ENCODE results near the gene DDAH1. TPM values are rescaled to one million over a fixed set of nuclear protein-coding genes. Genes with fewer than 3 reads are reported as not detected.

Gene DDAH1
- total and polyA plus RNA-seq, 11 donors, result 5.7 to 33.9 (median 16.1) TPM

DNA sequence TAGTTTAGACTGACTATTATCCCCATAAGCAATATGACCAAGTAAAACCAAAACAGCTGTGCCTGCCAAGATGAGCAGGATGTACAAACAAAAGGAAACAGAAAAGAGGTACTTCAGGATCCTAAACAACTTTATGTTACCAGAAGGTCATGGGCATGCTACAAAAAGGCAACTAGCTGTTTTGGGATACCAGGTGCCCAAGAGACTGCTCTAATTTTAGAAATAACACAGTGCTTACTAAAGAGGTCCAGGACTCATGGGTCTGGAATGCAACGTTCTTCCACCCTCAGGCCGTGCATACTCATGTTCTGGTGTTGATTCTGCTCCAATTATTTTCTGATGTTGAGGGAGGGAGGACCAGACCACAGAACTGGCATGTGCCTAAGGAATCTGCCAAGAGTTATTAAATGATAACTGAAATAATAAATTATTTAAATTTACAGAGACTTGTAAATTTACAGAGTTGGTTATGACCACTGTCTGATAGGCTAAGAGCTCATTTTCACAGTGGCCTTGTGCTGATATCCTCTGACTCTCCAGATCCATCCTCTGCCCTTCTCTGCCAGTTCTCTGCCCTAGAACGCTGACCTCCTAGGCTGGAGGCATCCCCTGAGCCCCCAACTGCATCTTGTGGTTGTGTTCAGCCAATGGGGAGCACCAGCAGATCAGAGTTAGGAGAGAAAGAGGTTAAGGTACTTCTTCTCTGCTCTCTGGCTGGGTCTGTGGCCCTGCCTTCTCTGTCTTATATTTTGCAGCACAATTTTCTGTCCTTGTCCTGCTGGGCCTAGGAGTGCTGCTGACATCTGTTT, 150.9 kb downstream of the DDAH1 start:
- no peak for TF ChIP-seq POLR2A (IDR thresholded peaks at IDR 0.05)
- TF ChIP-seq, protein P1, sequence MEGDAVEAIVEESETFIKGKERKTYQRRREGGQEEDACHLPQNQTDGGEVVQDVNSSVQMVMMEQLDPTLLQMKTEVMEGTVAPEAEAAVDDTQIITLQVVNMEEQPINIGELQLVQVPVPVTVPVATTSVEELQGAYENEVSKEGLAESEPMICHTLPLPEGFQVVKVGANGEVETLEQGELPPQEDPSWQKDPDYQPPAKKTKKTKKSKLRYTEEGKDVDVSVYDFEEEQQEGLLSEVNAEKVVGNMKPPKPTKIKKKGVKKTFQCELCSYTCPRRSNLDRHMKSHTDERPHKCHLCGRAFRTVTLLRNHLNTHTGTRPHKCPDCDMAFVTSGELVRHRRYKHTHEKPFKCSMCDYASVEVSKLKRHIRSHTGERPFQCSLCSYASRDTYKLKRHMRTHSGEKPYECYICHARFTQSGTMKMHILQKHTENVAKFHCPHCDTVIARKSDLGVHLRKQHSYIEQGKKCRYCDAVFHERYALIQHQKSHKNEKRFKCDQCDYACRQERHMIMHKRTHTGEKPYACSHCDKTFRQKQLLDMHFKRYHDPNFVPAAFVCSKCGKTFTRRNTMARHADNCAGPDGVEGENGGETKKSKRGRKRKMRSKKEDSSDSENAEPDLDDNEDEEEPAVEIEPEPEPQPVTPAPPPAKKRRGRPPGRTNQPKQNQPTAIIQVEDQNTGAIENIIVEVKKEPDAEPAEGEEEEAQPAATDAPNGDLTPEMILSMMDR (IDR thresholded peaks at IDR 0.05), result no peak
- Histone ChIP-seq H3K4me1 (peaks cover 0 to 47% (median 24%) of the 10 kb centered on the region in 12 donors), H3K27ac (peak overlapping the region; percentile 72 to 96 (median 84)), H3K27me3 (no peaks in the 10 kb centered on the region), H3K36me3 (no peaks in the 10 kb centered on the region), H3K9me3 (no peaks in the 10 kb centered on the region), H3K4me3 (no peak overlapping the region)
- ATAC-seq, result peak; percentile 91 to 94 (median 92)
- intact Hi-C loops (cut with DNase I), result loop anchor here in 4 of 10 donors (2.0 to 5.0 kb wide), 4 partner anchors 88 to 268 kb away; partner anchors contain the start of gene CCN1 (in 2 of the 4)
- 22 to 33% (median 25%) methylated on average over 3 of the region's 3 CpGs for WGBS, 4 donors
- DNase-seq, result peak in 4 of 5 donors; percentile 44 to 51 (median 48)

DNA sequence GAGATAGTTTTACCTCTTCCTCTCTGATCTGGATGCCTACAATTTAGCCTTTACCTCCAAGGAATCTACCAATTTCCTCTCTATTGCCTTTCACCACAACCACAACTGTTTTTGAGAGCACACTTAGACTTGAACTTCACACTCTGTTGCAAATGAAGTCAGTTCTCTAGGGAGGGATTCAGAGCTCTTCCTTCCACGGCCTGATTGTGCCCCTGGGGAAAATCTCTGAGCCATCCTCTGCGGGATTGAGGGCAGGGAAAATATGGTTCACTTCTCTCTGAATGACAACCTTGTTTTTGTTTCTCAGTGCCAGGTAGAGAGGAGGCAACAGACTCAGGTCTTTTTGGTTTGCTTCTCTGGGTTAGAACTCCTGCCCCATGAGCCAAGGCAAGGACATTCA, 153.1 kb downstream of the DDAH1 start:
- H3K36me3 ChIP-seq, result no peaks in the 10 kb centered on the region
- H3K27me3 ChIP-seq, result peaks cover 0 to 11% (median 0%) of the 10 kb centered on the region in 9 donors
- no peak for TF ChIP-seq POLR2A (IDR thresholded peaks at IDR 0.05)
- WGBS, 4 donors, result 47 to 68% (median 52%) methylated on average over 2 of the region's 2 CpGs
- peaks cover 0 to 43% (median 28%) of the 10 kb centered on the region in 12 donors for H3K4me1 ChIP-seq
- ATAC-seq (no peak), DNase-seq (no peak)
- no peaks in the 10 kb centered on the region for H3K9me3 ChIP-seq
- no peak overlapping the region for H3K4me3 ChIP-seq
- peak overlapping the region in 1 of 12 donors; percentile 10 for H3K27ac ChIP-seq
- intact Hi-C loops (cut with DNase I), result loop anchor here in 3 of 10 donors (2.0 to 5.0 kb wide), 3 partner anchors 90 to 270 kb away; partner anchors contain the start of gene CCN1 (in 2 of the 3)

DNA sequence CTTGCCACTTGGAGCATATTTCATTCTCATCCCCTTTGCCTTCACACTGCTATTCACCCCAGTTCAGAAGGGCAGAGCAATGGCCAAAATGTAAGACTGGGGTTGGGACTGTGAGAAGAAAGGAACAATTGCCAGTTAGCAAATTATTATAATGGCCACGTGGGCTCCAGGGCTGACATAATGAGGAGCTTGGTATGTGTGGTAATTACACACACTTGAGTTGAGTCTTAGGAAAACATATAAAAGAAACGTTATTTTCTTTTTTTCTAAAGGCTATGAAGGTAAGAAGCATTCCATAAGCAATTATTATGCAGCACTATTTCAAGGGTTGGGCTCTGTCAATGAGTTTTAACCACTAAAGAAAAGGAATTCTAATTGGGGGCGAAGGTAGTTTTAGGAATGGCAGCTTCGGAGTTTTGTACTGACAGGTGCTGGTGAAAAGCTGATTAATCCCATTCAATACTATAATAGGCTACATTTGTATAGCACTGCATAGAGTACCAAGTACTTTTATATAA, 156.1 kb downstream of the DDAH1 start:
- H3K27me3 ChIP-seq, result peaks cover 0 to 11% (median 0%) of the 10 kb centered on the region in 9 donors
- DNase-seq (no peak), ATAC-seq (no peak)
- TF ChIP-seq, protein P1 (IDR thresholded peaks at IDR 0.05), result no peak
- no peak for TF ChIP-seq POLR2A (IDR thresholded peaks at IDR 0.05)
- H3K9me3 ChIP-seq, result no peaks in the 10 kb centered on the region
- H3K4me3 ChIP-seq, result no peak overlapping the region
- 81 to 83% (median 81%) methylated on average over 4 of the region's 4 CpGs for WGBS, 4 donors
- H3K4me1 ChIP-seq, result peaks cover 0 to 20% (median 11%) of the 10 kb centered on the region in 12 donors
- intact Hi-C loops (cut with DNase I), result loop anchor here (1.0 to 10.0 kb wide), 20 partner anchors 88 to 708 kb away; partner anchors contain the start of genes CCN1 (in 6 of the 10), ZNHIT6 (in 3 of the 10) and DDAH1 (in 1 of the 10)
- H3K36me3 ChIP-seq, result no peaks in the 10 kb centered on the region
- no peak overlapping the region for H3K27ac ChIP-seq

DNA sequence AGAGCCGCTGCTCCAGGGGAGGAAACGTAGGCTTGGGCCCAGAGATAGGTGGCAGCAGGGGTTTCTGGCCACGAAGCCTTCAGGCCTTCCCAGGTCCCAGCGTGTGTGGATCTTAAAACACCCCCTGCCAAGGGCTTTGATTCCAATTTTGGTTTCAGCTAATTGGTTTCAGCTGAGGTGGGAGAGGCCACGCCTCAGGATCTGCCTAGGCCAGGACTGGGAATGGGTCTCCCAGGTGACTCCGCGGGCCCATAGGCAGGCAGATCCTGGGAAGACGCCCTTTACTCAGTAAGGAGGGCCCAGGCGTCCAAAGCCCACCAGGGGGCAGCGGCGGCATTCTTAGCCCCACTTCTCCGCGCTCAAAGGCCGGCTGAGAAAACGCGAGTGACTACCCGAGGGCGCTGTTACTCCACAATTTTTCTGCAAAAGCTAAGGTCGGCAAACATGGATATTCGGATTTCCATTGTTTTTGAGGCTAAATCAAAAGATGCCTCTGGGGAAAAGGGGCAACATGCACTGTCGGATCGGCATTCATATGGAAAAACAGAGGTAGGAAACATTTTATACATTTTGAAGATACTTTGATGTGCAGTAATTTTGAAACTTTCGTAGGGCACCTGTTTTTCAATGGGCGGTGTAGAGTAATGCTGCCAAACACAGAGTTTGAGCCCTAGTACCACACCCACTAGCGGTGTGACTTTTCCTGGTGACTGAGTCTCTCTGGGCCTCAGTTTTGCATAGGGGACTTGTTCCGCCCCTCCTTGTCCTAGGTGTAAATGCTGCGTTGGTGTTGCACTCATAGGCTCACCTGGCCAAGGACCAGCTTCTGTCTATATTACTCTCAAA, 156.7 kb downstream of the DDAH1 start:
- peak overlapping the region in 1 of 12 donors; percentile 3 for H3K4me3 ChIP-seq
- H3K4me1 ChIP-seq, result peaks cover 0 to 13% (median 7%) of the 10 kb centered on the region in 12 donors
- ATAC-seq, result peak; percentile 94 to 99 (median 97)
- 24 to 27% (median 25%) methylated on average over 27 of the region's 27 CpGs for WGBS, 4 donors
- TF ChIP-seq POLR2A (IDR thresholded peaks at IDR 0.05), result no peak
- TF ChIP-seq, protein P1 (IDR thresholded peaks at IDR 0.05), result peak; percentile 87 to 100 (median 99)
- no peak overlapping the region for H3K27ac ChIP-seq
- peak; percentile 87 to 92 (median 88) for DNase-seq
- peaks cover 0 to 11% (median 0%) of the 10 kb centered on the region in 9 donors for H3K27me3 ChIP-seq
- no peaks in the 10 kb centered on the region for H3K36me3 ChIP-seq
- H3K9me3 ChIP-seq, result no peaks in the 10 kb centered on the region
- intact Hi-C loops (cut with DNase I), result loop anchor here (1.0 to 10.0 kb wide), 20 partner anchors 89 to 709 kb away; partner anchors contain the start of genes CCN1 (in 6 of the 10), ZNHIT6 (in 3 of the 10) and DDAH1 (in 1 of the 10)

Data from heart left ventricle (tissue), 16 donors.